ENCODE data around the gene F2R.
"Not testable (repeated sequence)": the region's sequence is repeated elsewhere in the genome, so short reads cannot be mapped to it uniquely, and the experiment has no call there.

The F2R gene

GRCh38 chr5:76761118-76761517, 45.2 kb downstream of the F2R start:
- not testable (repeated sequence) for DNase-seq

- no peak for DNase-seq
Measured at GRCh38 chr5:76762484-76762883, 46.6 kb downstream of the F2R start.

GRCh38 chr5:76763136-76763535, 47.2 kb downstream of the F2R start:
- DNase-seq, result no peak

- DNase-seq, result no peak
Measured at GRCh38 chr5:76764374-76764773, 48.4 kb downstream of the F2R start.

- no peak for DNase-seq
Measured at GRCh38 chr5:76765249-76765648, 49.3 kb downstream of the F2R start.

GRCh38 chr5:76766746-76767145, 50.8 kb downstream of the F2R start:
- no peak for DNase-seq

GRCh38 chr5:76771041-76771440, 55.1 kb downstream of the F2R start:
- DNase-seq, result not testable (repeated sequence)

- DNase-seq, result no peak
Measured at GRCh38 chr5:76771705-76772405, 55.9 kb downstream of the F2R start.

- no peak for DNase-seq
Measured at GRCh38 chr5:76775921-76776320, 60.0 kb downstream of the F2R start.

GRCh38 chr5:76776391-76776790, 60.5 kb downstream of the F2R start:
- no peak for DNase-seq

GRCh38 chr5:76780616-76781015, 64.7 kb downstream of the F2R start:
- DNase-seq, result not testable (repeated sequence)

GRCh38 chr5:76781775-76782174, 65.8 kb downstream of the F2R start:
- DNase-seq, result no peak

- DNase-seq, result no peak
Measured at GRCh38 chr5:76782444-76782843, 66.5 kb downstream of the F2R start.
